IPS DF 4.7 (cell line): Measurements from ENCODE around the gene CTNS.
"Not testable (repeated sequence)": the region's sequence is repeated elsewhere in the genome, so short reads cannot be mapped to it uniquely, and the experiment has no call there.

Experiments
- DNase-seq: peaks from one replicate; pipeline ENCODE4 v3.0.0-alpha.2; 2013; ENCODE audit warnings: low spot score; ENCODE audit errors: extremely low read depth

The CTNS gene

GRCh38 chr17:3681565-3681964 is 45.0 kb downstream of the CTNS start:
- DNase-seq: no peak

- no peak for DNase-seq
Measured at GRCh38 chr17:3682033-3682432, 45.5 kb downstream of the CTNS start.

DNA sequence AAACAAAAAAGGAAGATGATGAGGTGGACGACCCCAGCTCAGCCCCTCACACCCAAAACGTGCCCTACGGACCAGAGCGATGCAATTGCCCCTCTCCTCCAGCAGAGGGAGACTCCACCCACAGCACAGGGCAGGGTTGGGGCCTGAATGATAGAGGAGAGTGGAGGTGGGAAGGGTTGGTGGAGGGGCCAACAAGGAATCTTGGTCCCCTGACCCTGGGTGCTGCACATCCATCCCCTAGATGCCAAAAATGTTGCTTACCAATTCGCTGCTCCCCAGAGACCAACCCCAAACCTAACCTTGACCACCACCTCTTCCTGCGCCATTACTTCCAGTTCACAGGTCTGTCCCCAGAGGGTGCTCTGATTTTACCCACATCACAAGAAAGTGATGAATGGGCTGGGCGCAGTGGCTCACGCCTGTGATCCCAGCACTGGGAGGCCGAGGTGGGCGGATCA is 46.5 kb downstream of the CTNS start:
- no peak for DNase-seq

DNA sequence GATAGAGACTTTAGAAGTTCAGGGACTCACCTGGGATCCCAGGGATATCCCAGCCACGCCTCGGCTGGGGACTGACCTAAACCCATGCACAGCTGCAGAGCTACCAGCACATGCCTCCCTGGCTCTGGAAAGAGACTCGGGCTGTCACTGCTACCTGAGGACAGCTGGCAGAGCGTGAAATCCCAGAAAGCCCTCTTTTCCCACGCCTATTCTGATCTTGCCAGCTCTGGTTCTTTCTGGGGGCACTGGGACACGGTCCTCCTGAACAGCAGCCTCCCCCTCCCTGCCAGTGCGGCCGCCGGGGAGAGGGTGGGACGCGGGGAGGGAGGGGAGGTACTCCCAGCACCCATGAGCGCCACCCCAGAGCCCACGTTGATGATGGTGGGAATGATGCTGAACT is 48.6 kb downstream of the CTNS start:
- DNase-seq: no peak

DNA sequence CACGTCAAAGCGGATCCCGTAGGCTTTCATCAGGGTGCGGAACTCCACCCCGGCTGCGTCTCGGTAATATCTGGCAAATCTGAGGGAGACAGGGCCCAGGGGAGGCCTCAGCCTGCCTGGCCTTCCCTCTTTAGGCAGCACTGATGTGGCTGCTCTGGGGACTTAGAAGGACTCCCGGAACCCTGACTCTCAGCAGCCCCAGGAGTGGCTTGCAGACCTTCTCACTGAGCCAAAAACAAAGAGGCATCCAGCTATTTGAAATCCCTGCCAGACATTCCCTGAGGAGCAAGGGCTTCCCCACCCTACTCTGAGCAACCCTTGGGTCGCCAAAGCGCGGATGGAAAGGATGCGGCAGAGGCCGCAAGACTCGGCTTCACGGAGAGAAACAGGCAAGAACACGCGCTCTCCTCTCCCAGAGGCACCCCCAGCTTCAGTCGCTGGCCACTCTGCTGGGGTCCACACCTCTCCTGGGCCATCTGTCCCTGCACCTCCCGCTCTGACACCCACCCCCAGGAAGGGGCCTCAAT is 51.5 kb downstream of the CTNS start:
- DNase-seq: no peak

- DNase-seq: no peak
Measured at GRCh38 chr17:3688852-3689261, 52.3 kb downstream of the CTNS start.

DNA sequence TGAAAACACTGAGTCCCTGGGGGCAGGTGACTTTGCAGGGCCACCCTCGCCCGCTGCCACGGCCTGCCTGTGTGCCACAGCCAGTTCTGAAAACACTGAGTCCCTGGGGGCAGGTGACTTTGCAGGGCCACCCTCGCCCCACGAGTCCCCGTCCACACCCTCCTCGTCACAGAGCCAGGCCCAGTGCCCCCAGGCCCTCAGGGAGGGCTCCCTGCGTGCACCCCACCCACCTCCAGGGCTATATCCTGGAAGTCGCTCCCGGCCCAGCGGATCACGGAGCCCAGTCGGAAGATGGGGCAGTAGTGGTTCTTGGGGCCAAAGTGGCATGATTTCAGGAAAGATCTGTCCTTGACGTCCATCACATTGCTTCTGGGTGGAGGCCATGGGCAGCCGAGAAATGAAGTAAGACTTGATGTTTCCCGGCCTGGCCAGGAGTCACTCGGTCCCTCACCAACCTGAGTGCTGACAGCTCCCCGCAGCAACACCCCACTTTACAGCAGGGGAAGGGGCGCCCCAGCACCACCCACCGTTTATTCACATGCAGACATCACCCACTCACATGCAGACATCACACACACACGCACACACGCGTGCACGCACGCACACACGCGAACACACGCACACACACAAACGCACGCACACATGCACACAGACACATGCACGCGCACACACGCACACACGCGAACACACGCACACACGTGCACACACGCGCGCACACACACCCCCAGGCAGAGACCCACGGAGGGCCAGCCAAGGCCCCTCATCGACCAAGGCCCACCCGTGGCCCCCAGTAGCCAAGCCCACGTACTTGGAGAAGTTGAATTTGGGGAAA is 52.9 kb downstream of the CTNS start:
- no peak for DNase-seq

DNA sequence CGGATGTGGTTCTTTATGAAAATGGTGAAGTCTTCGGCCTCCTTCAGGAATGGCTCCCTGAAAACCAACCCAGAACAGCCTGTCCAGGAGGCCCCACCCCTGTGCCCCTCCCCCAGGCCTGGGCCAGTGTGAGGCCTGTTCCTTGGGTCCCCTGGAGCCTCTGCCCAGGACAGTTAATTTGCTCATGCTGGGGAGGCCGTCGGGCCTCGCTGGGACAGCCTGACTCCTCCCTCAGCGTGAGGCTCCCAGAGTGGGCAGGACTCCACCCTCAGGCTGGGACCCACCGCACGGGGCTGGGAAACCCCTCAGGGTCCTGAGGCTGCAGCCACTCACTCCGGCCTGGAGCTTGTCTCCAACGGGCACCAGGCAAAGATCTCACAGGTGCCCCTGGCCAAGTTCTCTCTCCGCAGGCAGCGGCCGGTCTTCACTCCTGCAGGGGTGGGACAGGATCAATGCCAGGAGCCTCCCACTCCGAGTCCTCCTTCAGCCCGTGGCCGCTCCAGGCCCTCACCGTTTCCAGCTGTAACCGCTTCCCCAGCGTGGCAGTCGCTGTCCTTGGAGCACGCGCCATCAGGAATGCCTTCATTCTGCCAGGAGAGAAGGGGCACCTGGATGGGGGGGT is 53.6 kb downstream of the CTNS start:
- DNase-seq: no peak

- no peak for DNase-seq
Measured at GRCh38 chr17:3691617-3692067, 55.1 kb downstream of the CTNS start.

DNA sequence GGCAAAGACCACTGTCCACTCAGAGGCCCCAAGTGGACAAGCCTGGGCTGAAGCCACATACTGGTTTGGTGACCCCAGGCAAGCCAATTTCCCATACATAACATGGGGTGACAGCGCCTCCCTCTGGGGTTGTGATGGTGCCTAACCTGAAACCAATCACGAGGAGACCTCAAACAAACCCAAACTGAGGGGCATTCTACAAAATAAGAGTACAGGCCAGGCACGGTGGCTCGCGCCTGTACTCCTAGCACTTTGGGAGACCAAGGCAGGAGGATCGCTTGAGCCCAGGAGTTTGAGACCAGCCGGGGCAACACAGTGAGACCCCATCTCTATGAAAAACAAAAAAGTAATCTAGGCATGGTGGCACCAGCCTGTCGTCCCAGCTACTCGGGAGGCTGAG is 55.8 kb downstream of the CTNS start:
- DNase-seq: no peak

- DNase-seq: no peak
Measured at GRCh38 chr17:3693141-3693540, 56.6 kb downstream of the CTNS start.

GRCh38 chr17:3693829-3694231 is 57.3 kb downstream of the CTNS start:
- DNase-seq: no peak

DNA sequence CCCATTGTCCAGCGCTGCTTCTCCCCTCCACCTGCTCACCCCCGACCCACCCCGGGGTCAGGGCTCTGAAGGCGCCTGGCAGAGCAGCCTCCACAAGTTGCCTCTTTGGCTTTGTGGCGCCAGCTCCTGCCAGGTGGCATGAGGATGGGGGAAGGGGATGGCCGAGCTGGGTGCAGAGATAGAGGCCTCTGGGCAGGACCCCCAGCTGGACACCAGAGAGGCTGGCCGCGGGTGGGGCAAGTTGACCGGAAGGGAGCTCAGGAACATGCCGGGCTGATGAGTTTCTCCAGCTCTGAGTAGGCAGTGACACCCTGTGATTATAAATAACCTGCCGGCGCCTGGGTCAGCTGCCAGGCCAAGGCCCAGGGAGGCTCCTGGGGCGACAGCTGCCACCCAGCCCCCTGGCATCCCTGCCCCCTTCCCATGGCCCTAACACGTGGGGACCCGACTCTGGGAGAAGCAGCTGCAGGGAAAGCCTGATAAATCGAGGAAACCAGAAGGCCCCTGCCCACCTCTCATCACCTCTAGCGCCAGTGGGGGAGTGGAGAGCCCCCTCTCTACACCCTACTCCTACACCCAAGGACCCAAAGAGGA is 58.7 kb downstream of the CTNS start:
- no peak for DNase-seq

DNA sequence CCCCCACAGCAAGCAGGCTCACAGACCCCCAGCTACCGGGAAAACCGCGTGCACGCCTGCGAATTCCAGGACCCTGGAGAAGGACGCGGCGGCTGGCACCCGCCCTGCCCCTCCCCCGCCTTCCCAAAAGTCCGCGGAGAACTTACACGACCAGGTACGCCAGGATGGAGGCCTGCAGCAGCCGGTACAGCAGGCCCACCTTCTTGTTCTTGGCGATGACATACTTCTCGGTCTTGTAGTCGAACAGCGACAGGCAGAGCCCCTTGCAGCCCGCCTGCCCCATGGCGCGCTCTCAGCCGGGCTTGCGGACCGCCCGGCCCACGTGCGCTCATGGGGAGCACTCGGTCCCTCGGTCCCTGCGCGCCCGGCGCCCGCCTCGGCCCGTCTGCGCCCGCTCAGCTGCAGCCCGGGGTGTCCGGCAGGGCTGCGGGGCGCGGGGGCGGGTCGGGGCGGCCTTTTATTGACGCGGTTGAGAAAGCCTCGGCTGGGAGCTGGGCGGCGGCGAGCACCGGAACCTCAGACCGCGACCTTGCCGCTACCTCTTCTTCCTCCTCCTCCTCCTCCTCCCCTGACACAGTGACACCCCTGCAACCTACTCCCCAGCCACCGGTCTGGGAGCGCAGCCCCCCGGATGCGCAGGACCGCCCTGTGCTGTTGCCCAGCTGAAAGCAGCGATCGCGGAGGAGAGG is 59.3 kb downstream of the CTNS start, which contains the start of gene P2RX5:
Gene P2RX5 (minus strand): TSS at position 433 of the 689 bp plus-strand sequence. CDS start 150 bp downstream, at position 283.
- DNase-seq: no peak

DNA sequence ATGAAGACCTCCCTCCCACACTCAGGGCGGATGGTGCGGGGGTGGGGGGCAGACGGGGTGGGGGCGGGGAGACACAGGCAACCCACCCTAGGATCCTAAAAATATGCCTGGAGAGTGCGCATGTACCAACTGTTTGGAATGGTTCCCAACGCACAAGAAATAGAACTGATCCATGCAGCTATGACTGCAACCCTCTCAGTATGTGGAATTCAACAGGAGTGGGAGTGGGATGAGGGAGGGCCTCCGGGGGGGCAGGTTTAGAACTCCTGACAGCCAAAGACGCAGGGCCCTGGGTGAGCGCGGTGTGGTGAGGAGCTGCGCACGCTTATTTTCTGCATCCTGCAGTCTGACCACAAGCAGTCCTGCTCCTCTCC is 60.5 kb downstream of the CTNS start:
- no peak for DNase-seq

DNA sequence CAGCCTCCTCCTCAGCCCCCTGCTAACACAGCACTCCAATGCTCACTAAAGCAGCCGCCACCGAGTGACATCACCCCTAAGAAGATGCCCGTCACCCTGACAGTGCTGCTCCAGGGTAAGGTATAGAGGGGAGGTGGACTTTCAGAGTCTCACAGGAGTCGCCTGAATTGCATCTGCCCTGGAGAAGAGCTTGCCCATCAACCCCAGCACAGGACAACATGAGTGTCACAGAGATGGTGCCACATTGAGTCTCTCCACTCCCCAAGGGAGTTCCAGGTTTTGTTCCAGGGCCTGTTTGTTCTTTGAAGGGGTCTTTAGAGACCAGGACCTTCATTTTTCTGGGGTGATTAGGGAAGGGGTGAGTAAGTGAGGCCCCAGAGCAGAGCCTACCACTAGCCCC is 61.6 kb downstream of the CTNS start:
- DNase-seq: no peak

DNA sequence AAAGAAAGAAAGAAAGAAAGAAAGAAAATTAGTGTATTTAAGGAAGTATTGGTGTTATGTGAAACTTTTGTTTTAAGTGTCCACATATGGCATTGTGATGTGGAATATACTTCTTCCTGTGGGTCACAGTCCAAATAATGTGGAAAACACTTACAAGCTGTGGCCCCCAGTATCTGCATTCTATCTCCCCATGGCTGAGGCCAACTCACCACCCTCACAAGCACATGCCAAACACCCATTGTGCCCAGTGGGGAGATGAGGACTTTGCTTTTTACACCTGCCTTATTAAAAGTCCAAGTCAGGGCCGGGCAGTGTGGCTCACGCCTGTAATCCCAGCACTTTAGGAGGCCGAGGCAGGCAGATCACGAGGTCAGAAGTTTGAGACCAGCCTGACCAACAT is 63.4 kb downstream of the CTNS start:
- no peak for DNase-seq

DNA sequence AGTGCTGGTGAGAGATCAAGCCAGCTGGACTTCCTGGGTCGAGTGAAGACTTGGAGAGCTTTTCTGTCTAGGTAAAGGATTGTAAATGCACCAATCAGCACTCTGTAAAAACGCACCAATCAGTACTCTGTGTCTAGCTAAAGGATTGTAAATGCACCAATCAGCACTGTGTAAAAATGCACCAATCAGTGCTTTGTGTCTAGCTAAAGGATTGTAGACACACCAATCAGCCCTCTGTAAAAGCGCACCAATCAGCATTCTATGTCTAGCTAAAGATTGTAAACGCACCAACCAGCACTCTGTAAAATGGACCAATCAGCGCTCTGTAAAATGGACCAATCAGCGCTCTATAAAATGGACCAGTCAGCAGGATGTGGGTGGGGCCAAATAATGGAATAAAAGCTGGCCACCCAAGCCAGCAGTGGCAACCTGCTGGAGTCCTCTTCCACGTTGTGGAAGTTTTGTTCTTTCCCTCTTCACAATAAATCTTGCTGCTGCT is 65.5 kb downstream of the CTNS start:
- not testable (repeated sequence) for DNase-seq

DNA sequence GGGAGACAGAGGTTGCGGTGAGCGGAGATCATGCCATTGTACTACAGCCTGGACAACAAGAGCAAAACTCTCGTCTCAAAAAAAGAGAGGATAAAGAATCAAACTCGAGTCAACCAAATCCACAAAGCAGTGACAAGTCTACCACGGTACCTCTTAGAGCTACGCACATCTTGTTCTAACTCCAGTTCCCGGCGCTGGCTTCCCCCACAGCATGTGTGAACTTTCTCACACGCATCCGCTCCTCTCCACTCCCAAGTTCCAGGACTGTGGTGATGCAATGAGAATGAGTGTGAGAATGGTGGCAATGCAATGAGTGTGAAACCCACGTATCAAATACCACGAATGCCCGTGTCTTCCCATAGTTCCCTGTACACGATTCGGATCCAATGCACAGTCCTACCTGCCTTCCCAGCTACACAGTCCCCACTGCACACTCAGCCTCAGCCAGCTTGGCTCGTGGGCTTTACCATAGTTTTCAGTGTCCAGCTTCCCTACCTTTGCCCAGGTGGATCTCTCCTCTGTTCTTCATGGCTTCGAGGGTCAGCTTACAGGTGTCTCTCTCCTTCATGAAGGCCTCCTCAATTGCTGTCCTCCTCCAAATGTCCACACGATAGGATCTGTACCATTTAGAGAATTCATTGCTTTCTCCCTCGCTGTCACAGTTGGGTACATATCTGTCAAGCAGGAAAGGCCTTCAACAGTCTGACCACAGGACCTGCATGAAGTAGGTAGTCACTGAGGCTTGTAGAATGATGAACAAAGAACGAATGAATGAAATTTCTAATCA is 68.6 kb downstream of the CTNS start:
- DNase-seq: no peak

- not testable (repeated sequence) for DNase-seq
Measured at GRCh38 chr17:3705718-3705984, 69.1 kb downstream of the CTNS start.

DNA sequence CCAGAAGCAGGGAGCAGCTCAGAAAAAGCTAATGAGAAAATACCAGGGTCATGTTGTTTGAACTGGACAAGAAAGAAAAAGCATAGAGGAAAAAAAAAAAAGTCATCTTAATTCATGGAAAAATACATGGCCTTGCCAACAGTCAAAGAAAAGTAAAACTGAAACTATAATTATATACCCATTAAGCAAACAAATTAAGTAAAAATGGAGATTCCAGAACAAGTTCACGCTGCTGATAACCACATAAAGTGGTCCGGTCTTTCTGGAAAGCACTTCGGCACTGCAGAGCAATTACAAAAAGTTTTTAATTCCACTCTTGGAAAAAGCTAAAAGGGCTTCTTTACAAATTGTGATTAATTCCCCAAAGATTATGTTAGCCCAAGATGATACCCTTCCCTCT is 71.8 kb downstream of the CTNS start:
- no peak for DNase-seq
